WTC11 (cell line): Measurements from ENCODE around the gene TUT4. TPM values are rescaled to one million over a fixed set of nuclear protein-coding genes. Genes with fewer than 3 reads are reported as not detected.

ENCODE experiments used
- ATAC-seq: fragments of 200-7000 bp; cut with Tn5 transposase; 2 replicates; pipeline ENCODE4 v1.10.0; 2021; ENCODE audit warnings: mild to moderate bottlenecking, moderate library complexity
- CTCF ChIA-PET: fragments of 300-600 bp; sonication (Branson Sonifier 250); formaldehyde crosslinking; loops from one replicate; lab custom pipeline; 2021; ENCODE audit warnings: antibody characterized with exemption; lab: Charles Lee
- POLR2A ChIA-PET: fragments of 350-600 bp; sonication (Branson Sonifier 250); formaldehyde crosslinking; loops from one replicate; lab custom pipeline; 2021; ENCODE audit warnings: antibody characterized with exemption; lab: Charles Lee
- DNase-seq: peaks from one replicate; pipeline ENCODE4 v3.0.0; 2021; ENCODE audit warnings: low spot score
- H3K27ac Mint-ChIP-seq: 2 replicates; pipeline ENCODE4 v1.8.0; 2021; ENCODE audit warnings: mixed read lengths
- H3K27me3 Mint-ChIP-seq: 2 replicates; pipeline ENCODE4 v1.8.0; 2021; ENCODE audit warnings: low read depth, mild to moderate bottlenecking, moderate library complexity, mixed read lengths
- H3K36me3 Mint-ChIP-seq: 2 replicates; pipeline ENCODE4 v1.8.0; 2021; ENCODE audit warnings: mixed read lengths
- H3K4me1 Mint-ChIP-seq: 2 replicates; pipeline ENCODE4 v1.8.0; 2022; ENCODE audit warnings: mixed read lengths
- H3K4me3 Mint-ChIP-seq: 2 replicates; pipeline ENCODE4 v1.8.0; 2021; ENCODE audit warnings: mild to moderate bottlenecking, moderate library complexity, mixed read lengths
- H3K9me3 Mint-ChIP-seq: 2 replicates; pipeline ENCODE4 v1.8.0; 2021; ENCODE audit warnings: mixed read lengths
- ATF6 ChIP-seq: sonication (generic); formaldehyde crosslinking; IDR thresholded peaks from 2 replicates; pipeline ENCODE4 v1.8.1; 2023; ENCODE audit warnings: mild to moderate bottlenecking, missing genetic modification reagents
- E2F1 ChIP-seq: sonication (generic); formaldehyde crosslinking; IDR thresholded peaks from 2 replicates; pipeline ENCODE4 v1.8.0; 2022; ENCODE audit warnings: mild to moderate bottlenecking, missing genetic modification reagents
- E2F4 ChIP-seq: sonication (generic); formaldehyde crosslinking; IDR thresholded peaks from 2 replicates; pipeline ENCODE4 v1.8.1; 2022; ENCODE audit warnings: low read depth, mild to moderate bottlenecking, moderate library complexity, missing genetic modification reagents, borderline replicate concordance
- E2F5 ChIP-seq: sonication (generic); formaldehyde crosslinking; IDR thresholded peaks from 2 replicates; pipeline ENCODE4 v1.8.1; 2022; ENCODE audit warnings: mild to moderate bottlenecking, moderate library complexity, missing genetic modification reagents
- EMX1 ChIP-seq: fragments of 250-450 bp; sonication (Bioruptor Pico); IDR thresholded peaks from 2 replicates; pipeline ENCODE4 v1.8.0; 2021; ENCODE audit warnings: mild to moderate bottlenecking
- FOXK1 ChIP-seq: sonication (generic); formaldehyde crosslinking; IDR thresholded peaks from 2 replicates; pipeline ENCODE4 v1.8.0; 2022; ENCODE audit warnings: mild to moderate bottlenecking, moderate library complexity, missing genetic modification reagents
- IRF2 ChIP-seq: sonication (generic); formaldehyde crosslinking; IDR thresholded peaks from 2 replicates; pipeline ENCODE4 v1.8.0; 2022; ENCODE audit warnings: low read depth, missing genetic modification reagents, borderline replicate concordance
- NR1H2 ChIP-seq: sonication (generic); formaldehyde crosslinking; IDR thresholded peaks from 2 replicates; pipeline ENCODE4 v1.9.0; 2021; ENCODE audit warnings: mild to moderate bottlenecking, moderate library complexity, missing genetic modification reagents
- NR3C1 ChIP-seq: sonication (generic); formaldehyde crosslinking; conservative IDR thresholded peaks from 2 replicates; pipeline ENCODE4 v1.8.1; 2023; ENCODE audit warnings: low read depth, mild to moderate bottlenecking, missing genetic modification reagents
- OVOL2 ChIP-seq: fragments of 250-450 bp; sonication (Bioruptor Pico); IDR thresholded peaks from 2 replicates; pipeline ENCODE4 v1.9.0; 2021; ENCODE audit warnings: mild to moderate bottlenecking, borderline replicate concordance
- PRRX2 ChIP-seq: fragments of 250-450 bp; sonication (Bioruptor Pico); IDR thresholded peaks from 2 replicates; pipeline ENCODE4 v1.8.0; 2021; ENCODE audit warnings: mild to moderate bottlenecking
- SOX15 ChIP-seq: fragments of 250-450 bp; sonication (Bioruptor Pico); IDR thresholded peaks from 2 replicates; pipeline ENCODE4 v1.9.0; 2021; ENCODE audit warnings: mild to moderate bottlenecking
- TP53 ChIP-seq: sonication (generic); formaldehyde crosslinking; IDR thresholded peaks from 2 replicates; pipeline ENCODE4 v1.8.1; 2023; ENCODE audit warnings: mild to moderate bottlenecking, missing genetic modification reagents
- USF2 ChIP-seq: sonication (generic); formaldehyde crosslinking; IDR thresholded peaks from 2 replicates; pipeline ENCODE4 v1.8.1; 2023; ENCODE audit warnings: mild to moderate bottlenecking, missing genetic modification reagents, moderate library complexity
- ZBTB21 ChIP-seq: sonication (generic); formaldehyde crosslinking; IDR thresholded peaks from 2 replicates; pipeline ENCODE4 v1.8.1; 2023; ENCODE audit warnings: mild to moderate bottlenecking, missing genetic modification reagents, borderline replicate concordance
- ZNF396 ChIP-seq: fragments of 250-450 bp; sonication (Bioruptor Pico); IDR thresholded peaks from 2 replicates; pipeline ENCODE4 v1.8.0; 2021; ENCODE audit warnings: mild to moderate bottlenecking, moderate library complexity, borderline replicate concordance
- ZNF416 ChIP-seq: fragments of 250-450 bp; sonication (Bioruptor Pico); IDR thresholded peaks from 2 replicates; pipeline ENCODE4 v1.9.0; 2021; ENCODE audit warnings: mild to moderate bottlenecking, inconsistent platforms
- total RNA-seq: library from RNA; stranded (reverse); gene quantifications from 3 replicates; pipeline ENCODE4 v1.2.3, GENCODE V29; 2021

TUT4 gene
- total RNA-seq, 1 experiment from 2014 or later, result 63.3 TPM

GRCh38 chr1:52386458-52386857 is 166.4 kb downstream of the TUT4 start:
- CTCF ChIA-PET, result no interaction called here
- DNase-seq (no peak), ATAC-seq (no peak)
- no peak overlapping the region for H3K27ac Mint-ChIP-seq
- H3K36me3 Mint-ChIP-seq, result peaks cover 80% of the 10 kb centered on the region
- no peaks in the 10 kb centered on the region for H3K4me1 Mint-ChIP-seq
- TF ChIP-seq OVOL2 (CRISPR knock-in tag) (no peak), ZBTB21 (CRISPR knock-in tag) (no peak), E2F1 (CRISPR knock-in tag) (no peak), SOX15 (CRISPR knock-in tag) (no peak), E2F4 (CRISPR knock-in tag) (no peak), IRF2 (no peak), NR3C1 (no peak)
- H3K9me3 Mint-ChIP-seq, result no peaks in the 10 kb centered on the region
- no peak overlapping the region for H3K4me3 Mint-ChIP-seq
- POLR2A ChIA-PET, result no interaction called here
- no peaks in the 10 kb centered on the region for H3K27me3 Mint-ChIP-seq

- no peak for TF ChIP-seq ATF6 (CRISPR knock-in tag)
- TF ChIP-seq FOXK1, result no peak
- no peak for TF ChIP-seq EMX1 (CRISPR knock-in tag)
- no peak for TF ChIP-seq USF2 (CRISPR knock-in tag)
- no peak for TF ChIP-seq NR1H2 (CRISPR knock-in tag)
- no peak for TF ChIP-seq ZNF416 (CRISPR knock-in tag)
- TF ChIP-seq ZNF396 (CRISPR knock-in tag), result no peak
- no peak for TF ChIP-seq E2F5 (CRISPR knock-in tag)
- no peak for TF ChIP-seq TP53 (CRISPR knock-in tag)
- TF ChIP-seq PRRX2 (CRISPR knock-in tag), result no peak
- Mint-ChIP-seq H3K9me3 (no peaks in the 10 kb centered on the region), H3K4me1 (no peaks in the 10 kb centered on the region), H3K27ac (no peak overlapping the region), H3K36me3 (peaks cover 86% of the 10 kb centered on the region), H3K27me3 (no peaks in the 10 kb centered on the region), H3K4me3 (no peak overlapping the region)
- CTCF ChIA-PET, result no interaction called here
- POLR2A ChIA-PET, result no interaction called here
- no peak for ATAC-seq
- DNase-seq, result no peak
Observed at GRCh38 chr1:52385376-52385775, 167.5 kb downstream of the TUT4 start.

Other genes with a start within 250 kb of the TUT4 start
- 12.8 to 22.6 TPM (median 14.9 TPM) in 3 replicates for gene CC2D1B, start 186.9 kb downstream of the TUT4 start, total RNA-seq
- 33.6 to 45.2 TPM (median 34.0 TPM) in 3 replicates for gene ORC1, start 148.7 kb downstream of the TUT4 start, total RNA-seq
- 59.6 to 62.4 TPM (median 59.7 TPM) in 3 replicates for gene PRPF38A, start 148.5 kb downstream of the TUT4 start, total RNA-seq
- 9.9 to 13.9 TPM (median 13.1 TPM) in 3 replicates for gene GPX7, start 49.3 kb upstream of the TUT4 start, total RNA-seq
- gene SHISAL2A, start 80.1 kb upstream of the TUT4 start, total RNA-seq, result 0.60 to 1.7 TPM (median 1.4 TPM) in 3 replicates
- 43.7 to 49.6 TPM (median 47.0 TPM) in 3 replicates for gene COA7, start 145.3 kb upstream of the TUT4 start, total RNA-seq
- gene ZYG11B, start 173.4 kb upstream of the TUT4 start, total RNA-seq, result 19.2 to 19.9 TPM (median 19.4 TPM) in 3 replicates